ENCODE data around the gene AGPAT3. TPM values are rescaled to one million over a fixed set of nuclear protein-coding genes. Genes with fewer than 3 reads are reported as not detected.

AGPAT3 gene
- polyA plus RNA-seq, 1 experiment, result 36.1 TPM

DNA sequence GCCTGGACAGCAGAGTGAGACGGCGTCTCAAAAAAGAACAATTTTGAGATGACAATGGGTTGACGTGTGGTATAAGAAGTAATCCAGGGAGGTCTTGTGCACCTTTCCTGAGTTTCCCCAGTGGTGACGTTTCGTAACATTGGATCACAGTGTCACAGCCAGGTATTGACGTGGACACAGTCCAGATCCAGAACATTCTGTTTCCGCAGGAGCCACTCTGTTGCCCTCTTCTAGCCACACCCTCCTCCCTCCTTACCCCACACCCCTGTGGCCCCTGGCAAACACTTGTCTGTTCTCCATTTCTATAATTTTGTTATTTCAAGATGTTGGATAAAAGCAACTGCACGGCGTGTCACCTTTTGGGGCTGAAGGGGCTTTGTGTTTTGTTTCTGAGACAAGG is 140.6 kb downstream of the AGPAT3 start:
- POLR2A ChIA-PET, result interaction anchor here (0.5 kb wide), 1 partner anchor 16 kb away, joined by 5 read pairs; no protein-coding TSS in a partner anchor
- DNase-seq (ENCODE audit: low read depth, low spot score), result no peak

GRCh38 chr21:44006017-44006619 is 141.1 kb downstream of the AGPAT3 start:
- Histone ChIP-seq H3K27me3 (ENCODE audit: control insufficient read depth, insufficient read depth, low read length) (no peaks in the 10 kb centered on the region), H3K27ac (ENCODE audit: low read depth, low read length) (peak overlapping the region; percentile 78), H3K9me3 (ENCODE audit: control insufficient read depth, insufficient read depth, low read length) (no peaks in the 10 kb centered on the region), H3K4me3 (ENCODE audit: low read depth, low read length) (no peak overlapping the region)
- TF ChIP-seq CTCF (IDR thresholded peaks at IDR 0.05; ENCODE audit: low read depth, low read length), result no peak
- ChIA-PET POLR2A (interaction anchor here (0.5 kb wide), 1 partner anchor 16 kb away, joined by 5 read pairs; no protein-coding TSS in a partner anchor), CTCF (no interaction called here)
- peak; percentile 45 for DNase-seq (ENCODE audit: low read depth, low spot score)

More for the DNA sequence above, 140.6 kb downstream of the AGPAT3 start:
- Histone ChIP-seq H3K27ac (ENCODE audit: low read depth, low read length) (peak overlapping the region; percentile 78), H3K27me3 (ENCODE audit: control insufficient read depth, insufficient read depth, low read length) (no peaks in the 10 kb centered on the region), H3K9me3 (ENCODE audit: control insufficient read depth, insufficient read depth, low read length) (no peaks in the 10 kb centered on the region), H3K4me3 (ENCODE audit: low read depth, low read length) (no peak overlapping the region)
- no peak for TF ChIP-seq CTCF (IDR thresholded peaks at IDR 0.05; ENCODE audit: low read depth, low read length)
- CTCF ChIA-PET, result no interaction called here

DNA sequence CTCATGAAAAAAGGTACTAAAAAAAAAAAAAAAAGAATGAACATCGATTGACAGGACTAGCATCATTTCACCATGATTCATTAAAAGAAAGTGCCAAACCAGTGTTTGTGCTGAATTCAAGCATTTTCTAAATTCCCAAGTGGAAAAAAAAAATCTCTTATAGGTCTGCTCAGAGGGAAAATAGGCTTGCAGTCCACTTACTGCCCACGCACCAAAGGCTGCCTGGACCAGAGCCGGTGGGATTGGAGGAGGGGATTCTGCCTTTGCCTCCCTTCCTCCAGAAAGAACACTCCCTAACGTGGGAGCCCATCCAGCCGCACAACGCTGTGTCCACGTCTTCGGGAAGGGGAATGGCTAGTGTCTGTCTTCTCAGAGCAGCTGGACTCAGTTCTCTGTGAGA is 141.6 kb downstream of the AGPAT3 start:
- Histone ChIP-seq H3K27me3 (ENCODE audit: control insufficient read depth, insufficient read depth, low read length) (no peaks in the 10 kb centered on the region), H3K4me3 (ENCODE audit: low read depth, low read length) (no peak overlapping the region), H3K27ac (ENCODE audit: low read depth, low read length) (peak overlapping the region; percentile 78), H3K9me3 (ENCODE audit: control insufficient read depth, insufficient read depth, low read length) (no peaks in the 10 kb centered on the region)
- ChIA-PET POLR2A (no interaction called here), CTCF (no interaction called here)
- TF ChIP-seq CTCF (IDR thresholded peaks at IDR 0.05; ENCODE audit: low read depth, low read length), result no peak
- DNase-seq (ENCODE audit: low read depth, low spot score), result no peak

- DNase-seq (ENCODE audit: low read depth, low spot score), result no peak
- POLR2A ChIA-PET, result no interaction called here
- Histone ChIP-seq H3K27me3 (ENCODE audit: control insufficient read depth, insufficient read depth, low read length) (no peaks in the 10 kb centered on the region), H3K27ac (ENCODE audit: low read depth, low read length) (no peak overlapping the region), H3K4me3 (ENCODE audit: low read depth, low read length) (no peak overlapping the region), H3K9me3 (ENCODE audit: control insufficient read depth, insufficient read depth, low read length) (no peaks in the 10 kb centered on the region)
- CTCF ChIA-PET, result interaction anchor here (0.6 kb wide), 1 partner anchor 8 kb away, joined by 3 read pairs; no protein-coding TSS in a partner anchor
- TF ChIP-seq CTCF (IDR thresholded peaks at IDR 0.05; ENCODE audit: low read depth, low read length), result no peak
These were observed 145.4 kb downstream of the AGPAT3 start for GRCh38 chr21:44010429-44010828.

GRCh38 chr21:44011123-44011522 is 146.1 kb downstream of the AGPAT3 start:
- no peak for DNase-seq (ENCODE audit: low read depth, low spot score)
- no peak overlapping the region for H3K27ac ChIP-seq (ENCODE audit: low read depth, low read length)
- ChIA-PET POLR2A (interaction anchor here (0.7 kb wide), 1 partner anchor 134 kb away, joined by 5 read pairs; no protein-coding TSS in a partner anchor), CTCF (interaction anchor here (0.6 kb wide), 1 partner anchor 9 kb away, joined by 3 read pairs; no protein-coding TSS in a partner anchor)
- H3K4me3 ChIP-seq (ENCODE audit: low read depth, low read length), result peak overlapping the region; percentile 79
- no peaks in the 10 kb centered on the region for H3K9me3 ChIP-seq (ENCODE audit: control insufficient read depth, insufficient read depth, low read length)
- no peak for TF ChIP-seq CTCF (IDR thresholded peaks at IDR 0.05; ENCODE audit: low read depth, low read length)
- H3K27me3 ChIP-seq (ENCODE audit: control insufficient read depth, insufficient read depth, low read length), result no peaks in the 10 kb centered on the region

All from AG04450 (cell line).